Measurements from ENCODE around the gene THBS2. TPM values are rescaled to one million over a fixed set of nuclear protein-coding genes. Genes with fewer than 3 reads are reported as not detected.

The THBS2 gene
- total RNA-seq, 4 donors from 2014 or later = 80.9 to 149 (median 107) TPM

GRCh38 chr6:169229615-169230321, 23.9 kb downstream of the THBS2 start:
- Histone ChIP-seq H3K36me3 (peaks cover 69% of the 10 kb centered on the region), H3K4me1 (peaks cover 4% of the 10 kb centered on the region), H3K27me3 (no peaks in the 10 kb centered on the region), H3K4me3 (no peak overlapping the region), H3K27ac (no peak overlapping the region), H3K9me3 (no peaks in the 10 kb centered on the region)
- WGBS = 60% methylated on average over 13 of the region's 13 CpGs
- peak in 1 of 2 donors; percentile 59 for DNase-seq (ENCODE audit: low spot score in 2 of 2)
- no peak for TF ChIP-seq POLR2AphosphoS5 (IDR thresholded peaks at IDR 0.05)
- TF ChIP-seq EP300 (IDR thresholded peaks at IDR 0.05) = no peak

- Histone ChIP-seq H3K4me1 (peaks cover 4% of the 10 kb centered on the region), H3K4me3 (no peak overlapping the region), H3K27ac (no peak overlapping the region), H3K36me3 (peaks cover 64% of the 10 kb centered on the region), H3K27me3 (no peaks in the 10 kb centered on the region), H3K9me3 (no peaks in the 10 kb centered on the region)
- no peak for TF ChIP-seq CTCF (IDR thresholded peaks at IDR 0.05)
- no peak for TF ChIP-seq POLR2A (IDR thresholded peaks at IDR 0.05)
- WGBS = 87% methylated on average over 15 of the region's 15 CpGs
- DNase-seq (ENCODE audit: low spot score in 2 of 2) = no peak
These were observed 26.5 kb downstream of the THBS2 start for GRCh38 chr6:169227116-169227515.

GRCh38 chr6:169225887-169226286, 27.8 kb downstream of the THBS2 start:
- Histone ChIP-seq H3K4me1 (peaks cover 4% of the 10 kb centered on the region), H3K27me3 (no peaks in the 10 kb centered on the region), H3K9me3 (no peaks in the 10 kb centered on the region), H3K27ac (no peak overlapping the region), H3K36me3 (peaks cover 65% of the 10 kb centered on the region), H3K4me3 (no peak overlapping the region)
- WGBS = 91% methylated on average over 11 of the region's 11 CpGs
- TF ChIP-seq CTCF (IDR thresholded peaks at IDR 0.05) (no peak), POLR2AphosphoS5 (IDR thresholded peaks at IDR 0.05) (no peak), POLR2A (IDR thresholded peaks at IDR 0.05) (no peak), EP300 (IDR thresholded peaks at IDR 0.05) (no peak)
- DNase-seq (ENCODE audit: low spot score in 2 of 2) = no peak

- TF ChIP-seq EP300 (IDR thresholded peaks at IDR 0.05) = no peak
- TF ChIP-seq POLR2AphosphoS5 (IDR thresholded peaks at IDR 0.05) = no peak
- no peak for TF ChIP-seq POLR2A (IDR thresholded peaks at IDR 0.05)
- TF ChIP-seq CTCF (IDR thresholded peaks at IDR 0.05) = no peak
- WGBS = 90% methylated on average over 18 of the region's 23 CpGs
These were observed 28.5 kb downstream of the THBS2 start for GRCh38 chr6:169225131-169225576.

GRCh38 chr6:169224716-169225115, 28.9 kb downstream of the THBS2 start:
- DNase-seq (ENCODE audit: low spot score in 2 of 2) = no peak
- Histone ChIP-seq H3K27ac (no peak overlapping the region), H3K4me3 (no peak overlapping the region), H3K4me1 (no peaks in the 10 kb centered on the region), H3K27me3 (no peaks in the 10 kb centered on the region), H3K36me3 (peaks cover 77% of the 10 kb centered on the region), H3K9me3 (no peaks in the 10 kb centered on the region)
- WGBS = 89% methylated on average over 9 of the region's 9 CpGs
- TF ChIP-seq POLR2A (IDR thresholded peaks at IDR 0.05) = no peak
- no peak for TF ChIP-seq POLR2AphosphoS5 (IDR thresholded peaks at IDR 0.05)
- TF ChIP-seq CTCF (IDR thresholded peaks at IDR 0.05) = no peak
- no peak for TF ChIP-seq EP300 (IDR thresholded peaks at IDR 0.05)

More at GRCh38 chr6:169225131-169225576, 28.5 kb downstream of the THBS2 start:
- Histone ChIP-seq H3K27ac (no peak overlapping the region), H3K9me3 (no peaks in the 10 kb centered on the region), H3K27me3 (no peaks in the 10 kb centered on the region), H3K4me1 (no peaks in the 10 kb centered on the region), H3K36me3 (peaks cover 73% of the 10 kb centered on the region), H3K4me3 (no peak overlapping the region)
- DNase-seq (ENCODE audit: low spot score in 2 of 2) = peak in 1 of 2 donors; percentile 50
